Stimulated activated CD4-positive, alpha-beta T cell treated with anti-CD3 and anti-CD28 coated beads, Interleukin-15, amount 100 ng/mL, for 1 hour (primary cell): Measurements from ENCODE around the gene IL18RAP.

Source experiments
- DNase-seq, 2 donors: peaks; one replicate each; pipeline ENCODE4 v3.0.0-alpha.2; 2020; ENCODE audit warnings: low read depth in 1 of 2, low spot score in 1 of 2

The IL18RAP gene, protein sequence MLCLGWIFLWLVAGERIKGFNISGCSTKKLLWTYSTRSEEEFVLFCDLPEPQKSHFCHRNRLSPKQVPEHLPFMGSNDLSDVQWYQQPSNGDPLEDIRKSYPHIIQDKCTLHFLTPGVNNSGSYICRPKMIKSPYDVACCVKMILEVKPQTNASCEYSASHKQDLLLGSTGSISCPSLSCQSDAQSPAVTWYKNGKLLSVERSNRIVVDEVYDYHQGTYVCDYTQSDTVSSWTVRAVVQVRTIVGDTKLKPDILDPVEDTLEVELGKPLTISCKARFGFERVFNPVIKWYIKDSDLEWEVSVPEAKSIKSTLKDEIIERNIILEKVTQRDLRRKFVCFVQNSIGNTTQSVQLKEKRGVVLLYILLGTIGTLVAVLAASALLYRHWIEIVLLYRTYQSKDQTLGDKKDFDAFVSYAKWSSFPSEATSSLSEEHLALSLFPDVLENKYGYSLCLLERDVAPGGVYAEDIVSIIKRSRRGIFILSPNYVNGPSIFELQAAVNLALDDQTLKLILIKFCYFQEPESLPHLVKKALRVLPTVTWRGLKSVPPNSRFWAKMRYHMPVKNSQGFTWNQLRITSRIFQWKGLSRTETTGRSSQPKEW

DNA sequence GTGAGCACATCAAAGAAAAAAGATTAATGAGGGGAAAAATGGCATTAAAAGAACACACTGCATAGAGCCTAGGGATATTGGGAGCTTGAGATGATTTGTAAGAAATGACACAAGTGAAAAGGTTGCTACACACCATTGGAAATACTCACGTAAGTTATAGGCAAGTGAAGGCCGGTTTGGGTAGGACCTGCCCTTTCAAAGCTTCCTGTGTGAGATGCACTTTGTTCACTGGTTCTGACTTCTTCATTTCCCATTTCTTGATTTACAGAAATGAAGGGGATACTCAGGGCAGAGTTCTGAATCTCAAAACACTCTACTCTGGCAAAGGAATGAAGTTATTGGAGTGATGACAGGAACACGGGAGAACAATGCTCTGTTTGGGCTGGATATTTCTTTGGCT lies at the start of gene IL18RAP:
Gene IL18RAP (plus strand): TSS at position 251 of the 400 bp plus-strand sequence. CDS start 118 bp downstream, at position 369.
- DNase-seq = no peak

DNA sequence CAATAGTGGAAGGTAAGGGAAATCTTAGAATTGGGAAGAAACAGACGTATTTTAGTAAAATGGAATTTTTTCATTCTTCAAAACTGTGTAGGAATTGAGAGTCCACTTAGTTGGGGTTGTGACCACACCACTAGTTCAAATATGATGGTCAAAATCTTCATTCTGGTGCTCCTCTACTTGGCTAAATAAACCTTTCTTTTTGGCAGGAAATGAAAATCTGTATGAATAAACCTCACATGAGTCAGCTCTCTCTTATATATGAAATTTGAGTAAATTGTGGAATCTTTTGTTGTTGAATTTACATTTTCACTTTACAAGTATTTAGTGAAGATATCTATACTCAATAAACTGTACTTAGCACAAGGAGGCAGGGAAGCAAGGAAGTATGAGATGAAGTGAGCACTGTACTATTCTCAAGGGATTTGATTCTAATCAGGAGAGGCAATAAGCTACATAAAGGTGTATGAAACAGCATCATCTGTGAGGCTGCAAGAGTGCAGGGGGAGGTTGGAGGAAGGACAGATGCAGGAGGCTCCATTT lies 46.8 kb upstream of the IL18RAP start:
- DNase-seq = no peak

- no peak for DNase-seq
Observed at GRCh38 chr2:102383722-102384121, 39.2 kb upstream of the IL18RAP start.

GRCh38 chr2:102385522-102385921 lies 37.4 kb upstream of the IL18RAP start:
- no peak for DNase-seq

DNA sequence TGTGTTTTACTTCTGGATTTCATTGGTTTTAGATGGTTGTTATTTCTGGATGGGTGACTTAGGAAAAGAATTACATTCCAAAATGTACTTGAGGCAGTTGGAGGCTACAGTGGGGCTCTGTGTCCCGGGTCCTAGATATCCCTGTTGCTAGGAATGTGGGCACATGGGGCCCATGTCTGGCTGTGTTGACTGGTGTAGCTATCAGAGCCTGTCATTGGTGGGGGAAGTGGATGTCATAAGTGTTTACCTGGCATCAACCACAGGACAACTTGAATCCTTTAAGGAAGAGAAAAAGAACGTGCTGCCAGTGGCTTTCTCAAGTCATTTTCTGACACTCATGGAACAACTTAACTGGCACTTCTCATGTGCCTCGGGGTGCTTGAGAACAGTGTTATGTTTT lies 37.0 kb upstream of the IL18RAP start:
- DNase-seq = no peak

- DNase-seq = no peak
Observed at GRCh38 chr2:102386867-102387541, 36.0 kb upstream of the IL18RAP start.

- DNase-seq = no peak
Observed at GRCh38 chr2:102387763-102388546, 35.0 kb upstream of the IL18RAP start.

GRCh38 chr2:102391565-102391964 lies 31.4 kb upstream of the IL18RAP start:
- DNase-seq = no peak

GRCh38 chr2:102392096-102392495 lies 30.9 kb upstream of the IL18RAP start:
- no peak for DNase-seq

DNA sequence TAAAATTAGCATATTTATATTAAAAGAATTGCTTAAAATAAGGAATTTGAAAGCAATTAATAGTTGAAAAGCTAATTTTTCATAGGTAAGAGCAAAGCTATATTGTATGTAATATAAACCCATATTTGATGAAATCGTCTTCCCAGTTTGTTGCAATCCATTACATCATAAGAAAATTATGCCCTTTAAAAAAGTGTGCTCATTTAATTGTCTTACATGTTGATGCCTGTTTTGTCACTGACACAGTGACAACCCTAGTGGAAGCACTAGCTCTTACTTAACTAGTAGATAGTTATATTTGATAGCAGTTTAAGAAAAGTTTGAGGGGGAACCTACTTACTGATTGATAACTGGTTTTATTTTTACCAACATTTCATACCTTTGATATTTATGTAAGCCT lies 30.0 kb upstream of the IL18RAP start:
- no peak for DNase-seq

DNA sequence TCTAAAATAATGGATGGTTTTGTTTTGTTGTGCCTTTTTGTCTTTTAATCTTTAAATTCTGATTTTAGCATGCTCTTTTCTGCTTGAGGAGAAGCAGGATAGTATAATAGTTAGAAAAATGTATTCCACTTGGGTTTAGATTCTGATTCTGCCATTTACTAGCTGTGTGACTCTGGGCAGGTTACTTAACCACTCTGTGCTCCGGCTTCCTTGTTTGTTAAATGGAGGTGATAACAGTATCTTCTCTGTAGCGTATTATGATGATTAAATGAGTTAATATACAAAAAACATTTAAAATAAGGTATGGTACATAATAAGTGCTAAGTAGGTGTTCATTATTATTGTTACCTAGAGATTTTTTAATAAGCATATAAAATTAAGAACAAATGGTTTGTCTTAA lies 26.9 kb upstream of the IL18RAP start:
- no peak for DNase-seq

DNA sequence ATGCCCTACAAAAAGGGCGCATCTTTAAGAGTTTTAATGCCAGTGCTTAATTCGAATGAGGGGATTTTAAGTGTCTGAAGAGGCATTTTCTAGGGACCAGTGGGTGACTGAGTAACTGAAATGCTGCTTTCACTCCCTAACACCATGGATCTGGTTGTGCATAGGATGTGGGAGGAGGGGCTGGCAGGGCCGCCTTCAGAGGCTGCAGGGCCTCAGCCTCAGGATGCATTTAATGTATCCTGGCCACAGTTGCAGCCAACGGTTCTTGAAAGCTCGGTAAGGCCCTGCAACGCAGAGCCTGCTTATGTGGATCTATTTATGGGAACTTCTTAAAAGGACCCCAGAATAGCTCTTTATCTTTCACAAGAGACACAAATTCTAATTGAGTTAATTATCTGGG lies 25.8 kb upstream of the IL18RAP start:
- DNase-seq = no peak

- DNase-seq = no peak
Observed at GRCh38 chr2:102399499-102400141, 23.3 kb upstream of the IL18RAP start.

GRCh38 chr2:102401456-102401855 lies 21.5 kb upstream of the IL18RAP start:
- no peak for DNase-seq

GRCh38 chr2:102401865-102402264 lies 21.1 kb upstream of the IL18RAP start:
- no peak for DNase-seq

- DNase-seq = no peak
Observed at GRCh38 chr2:102410952-102411351, 12.0 kb upstream of the IL18RAP start.

- DNase-seq = no peak
Observed at GRCh38 chr2:102412199-102412598, 10.8 kb upstream of the IL18RAP start.

GRCh38 chr2:102417946-102418345 lies 5.0 kb upstream of the IL18RAP start:
- no peak for DNase-seq

DNA sequence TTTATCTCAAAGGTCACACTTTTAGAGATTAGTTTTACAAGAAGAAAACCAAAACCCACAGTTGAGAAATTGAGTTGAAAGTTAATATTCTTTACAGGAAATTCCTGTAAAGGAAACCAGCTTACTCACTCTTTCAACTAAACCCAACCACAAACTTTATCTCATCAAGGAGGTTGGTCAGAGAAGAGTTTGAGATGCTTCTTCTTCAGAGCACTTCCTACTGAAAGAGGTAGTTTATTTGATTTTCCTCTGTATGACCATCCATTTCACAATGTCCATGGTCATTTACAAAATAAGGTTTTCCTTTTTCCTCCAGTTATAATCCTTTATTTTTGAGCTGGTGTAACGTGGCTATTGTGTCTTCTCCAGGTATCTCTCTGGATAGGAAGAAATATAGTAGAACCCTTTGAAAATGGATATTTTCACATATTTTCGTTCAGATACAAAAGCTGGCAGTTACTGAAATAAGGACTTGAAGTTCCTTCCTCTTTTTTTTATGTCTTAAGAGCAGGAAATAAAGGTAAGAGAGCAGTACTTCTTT lies 4.5 kb upstream of the IL18RAP start:
- no peak for DNase-seq

- no peak for DNase-seq
Observed at GRCh38 chr2:102420290-102420689, 2.7 kb upstream of the IL18RAP start.
